Keratinocyte (primary cell): Measurements from ENCODE around the gene IL1RAPL1. TPM values are rescaled to one million over a fixed set of nuclear protein-coding genes. Genes with fewer than 3 reads are reported as not detected.

Experiments
- DNase-seq: peaks from one replicate; pipeline ENCODE4 v3.0.0-alpha.2; 2011; ENCODE audit warnings: low read depth, missing footprints, low spot score
- FAIRE-seq: peaks from 2 replicates; lab custom pipeline; 2011; peaks lifted over from hg19 to GRCh38; lab: Jason Lieb, UNC
- H2AFZ ChIP-seq: 2 replicates; pipeline ENCODE4 v1.6.0; 2012; ENCODE audit warnings: low read length, control low read depth, inconsistent platforms; ENCODE audit not compliant: control insufficient read depth
- H3K27ac ChIP-seq: 2 replicates; pipeline ENCODE4 v1.5.1; 2011; ENCODE audit warnings: low read length; ENCODE audit not compliant: control insufficient read depth, insufficient read depth
- H3K27me3 ChIP-seq: 3 replicates; pipeline ENCODE4 v1.6.0; 2011; ENCODE audit warnings: low read length; ENCODE audit not compliant: control insufficient read depth, insufficient read depth; ENCODE audit errors: extremely low read depth
- H3K36me3 ChIP-seq, 2 experiments: 2 replicates in 1 of 2; 3 replicates in 1 of 2; pipeline ENCODE4 v1.5.1; 2011; ENCODE audit warnings: low read length in 2 of 2, mild to moderate bottlenecking in 1 of 2; ENCODE audit not compliant: control insufficient read depth in 2 of 2, insufficient read depth in 2 of 2; ENCODE audit errors: extremely low read depth in 1 of 2
- H3K4me1 ChIP-seq: 3 replicates; pipeline ENCODE4 v1.5.1; 2011; ENCODE audit warnings: low read length; ENCODE audit not compliant: control insufficient read depth, insufficient read depth; ENCODE audit errors: extremely low read depth
- H3K4me2 ChIP-seq: 3 replicates; pipeline ENCODE4 v1.6.0; 2011; ENCODE audit warnings: low read depth, low read length; ENCODE audit not compliant: control insufficient read depth, insufficient read depth; ENCODE audit errors: extremely low read depth
- H3K4me3 ChIP-seq, 3 experiments: fragments of 200-600 bp in 1 of 3; sonication (generic) in 1 of 3; 2 replicates in 2 of 3; 3 replicates in 1 of 3; pipeline ENCODE4 v1.5.1; 2011 to 2016; ENCODE audit warnings: low read length in 3 of 3, mild to moderate bottlenecking in 3 of 3, control low read depth in 2 of 3, inconsistent platforms in 1 of 3, low read depth in 1 of 3, mixed read lengths in 1 of 3, mixed run types in 1 of 3, moderate library complexity in 1 of 3; ENCODE audit not compliant: control insufficient read depth in 2 of 3, insufficient read depth in 2 of 3; ENCODE audit errors: extremely low read depth in 1 of 3
- H3K79me2 ChIP-seq: 2 replicates; pipeline ENCODE4 v1.6.0; 2012; ENCODE audit warnings: low read length; ENCODE audit not compliant: control insufficient read depth, insufficient read depth
- H3K9ac ChIP-seq: 3 replicates; pipeline ENCODE4 v1.6.0; 2011; ENCODE audit warnings: low read length; ENCODE audit not compliant: control insufficient read depth, insufficient read depth; ENCODE audit errors: extremely low read depth
- H3K9me1 ChIP-seq: 3 replicates; pipeline ENCODE4 v1.6.0; 2011; ENCODE audit warnings: low read length; ENCODE audit not compliant: control insufficient read depth, insufficient read depth; ENCODE audit errors: extremely low read depth
- H3K9me3 ChIP-seq: 2 replicates; pipeline ENCODE4 v1.5.1; 2012; ENCODE audit warnings: low read depth, low read length; ENCODE audit not compliant: control insufficient read depth
- H4K20me1 ChIP-seq: 3 replicates; pipeline ENCODE4 v1.6.0; 2011; ENCODE audit warnings: low read length; ENCODE audit not compliant: control insufficient read depth, insufficient read depth; ENCODE audit errors: extremely low read depth
- CTCF ChIP-seq, 3 experiments: IDR thresholded peaks in 1 of 3; conservative IDR thresholded peaks in 1 of 3; optimal IDR thresholded peaks in 1 of 3; 2 replicates in 2 of 3; 3 replicates in 1 of 3; pipeline versions ENCODE3 to v1.5.1; 2011; ENCODE audit warnings: low read length in 3 of 3, mild to moderate bottlenecking in 3 of 3, moderate library complexity in 2 of 3, control low read depth in 1 of 3, inconsistent platforms in 1 of 3; ENCODE audit not compliant: insufficient read depth in 2 of 3; ENCODE audit errors: extremely low read depth in 1 of 3
- EZH2 ChIP-seq: IDR thresholded peaks from one replicate; pipeline ENCODE4 v1.6.1; 2012; ENCODE audit warnings: inconsistent platforms, mild to moderate bottlenecking, low read length, moderate library complexity
- dilution Hi-C: fragments of 300-500 bp; cut with MboI; formaldehyde crosslinking; loops from one replicate; pipeline ENCODE4 v1.7.0; 2020; ENCODE audit warnings: low sequenced_read_pairs; ENCODE audit not compliant: extremely low pct_ligation_motif_present
- polyA plus RNA-seq, 5 experiments: library from polyadenylated mRNA; depleted of rRNA in 3 of 5; stranded (reverse) in 3 of 5; stranded (forward) in 1 of 5; unstranded in 1 of 5; fragments of >200 nt; gene quantifications; 1 replicate in 1 of 5; 2 replicates in 3 of 5; 3 replicates in 1 of 5; pipeline versions ENCODE4 v1.2.1 to v1.2.3, GENCODE V29; 2011 to 2012; ENCODE audit warnings: missing spikeins in 2 of 5, low read depth in 1 of 5, low replicate concordance in 1 of 5

The IL1RAPL1 gene
- polyA plus RNA-seq, 1 donor (not counting 4 experiments of a cell fraction or from before 2014, with no cell fraction given) = 2.8 TPM

- no peaks in the 10 kb centered on the region for H4K20me1 ChIP-seq
- dilution Hi-C loops = no loop called here
- H3K9me3 ChIP-seq = no peaks in the 10 kb centered on the region
- no peak for FAIRE-seq
- H2AFZ ChIP-seq = no peak overlapping the region
- no peaks in the 10 kb centered on the region for H3K79me2 ChIP-seq
- H3K9ac ChIP-seq = no peak overlapping the region
- H3K27ac ChIP-seq = no peak overlapping the region
- no peak for DNase-seq
- no peak overlapping the region for H3K4me2 ChIP-seq
- TF ChIP-seq EZH2 (no peak), CTCF (optimal IDR thresholded peaks at IDR 0.05 in 1 of 3, IDR thresholded peaks at IDR 0.05 in 1 of 3, conservative IDR thresholded peaks at IDR 0.05 in 1 of 3; ENCODE audit: extremely low read depth in 1 of 3, insufficient read depth in 2 of 3, low read length in 3 of 3) (no peak)
- H3K27me3 ChIP-seq = no peaks in the 10 kb centered on the region
- no peaks in the 10 kb centered on the region for H3K9me1 ChIP-seq
- no peaks in the 10 kb centered on the region for H3K4me1 ChIP-seq
- H3K36me3 ChIP-seq = no peaks in the 10 kb centered on the region
- no peak overlapping the region for H3K4me3 ChIP-seq
Observed at GRCh38 chrX:29826742-29827141, 1239.5 kb downstream of the IL1RAPL1 start.

GRCh38 chrX:29834311-29834710, 1247.1 kb downstream of the IL1RAPL1 start:
- Histone ChIP-seq H3K27ac (no peak overlapping the region), H3K9ac (no peak overlapping the region), H3K27me3 (no peaks in the 10 kb centered on the region), H3K4me3 (no peak overlapping the region), H4K20me1 (no peaks in the 10 kb centered on the region), H3K4me1 (no peaks in the 10 kb centered on the region), H3K79me2 (no peaks in the 10 kb centered on the region), H2AFZ (no peak overlapping the region), H3K4me2 (no peak overlapping the region), H3K36me3 (no peaks in the 10 kb centered on the region), H3K9me1 (no peaks in the 10 kb centered on the region), H3K9me3 (no peaks in the 10 kb centered on the region)
- FAIRE-seq (no peak), DNase-seq (no peak)
- no peak for TF ChIP-seq EZH2
- TF ChIP-seq CTCF (optimal IDR thresholded peaks at IDR 0.05 in 1 of 3, IDR thresholded peaks at IDR 0.05 in 1 of 3, conservative IDR thresholded peaks at IDR 0.05 in 1 of 3; ENCODE audit: extremely low read depth in 1 of 3, insufficient read depth in 2 of 3, low read length in 3 of 3) = no peak
- dilution Hi-C loops = no loop called here
